Activated CD8-positive, alpha-beta T cell treated with anti-CD3 and anti-CD28 coated beads for 36 hours (primary cell): ENCODE data around the gene NRG3. TPM values are rescaled to one million over a fixed set of nuclear protein-coding genes. Genes with fewer than 3 reads are reported as not detected.
"Not testable (repeated sequence)": the region's sequence is repeated elsewhere in the genome, so short reads cannot be mapped to it uniquely, and the experiment has no call there.

Experiments used
- ATAC-seq: fragments of 200-7000 bp; cut with Tn5 transposase; one replicate; pipeline ENCODE4 v1.10.0; 2021; ENCODE audit warnings: mild to moderate bottlenecking, moderate library complexity
- CTCF ChIA-PET: fragments of 350-600 bp; sonication (Branson Sonifier 250); formaldehyde crosslinking; loops from one replicate; lab custom pipeline; 2021; ENCODE audit warnings: antibody characterized with exemption; lab: Charles Lee
- POLR2A ChIA-PET: fragments of 350-600 bp; sonication (Branson Sonifier 250); formaldehyde crosslinking; loops from one replicate; lab custom pipeline; 2021; ENCODE audit warnings: antibody characterized with exemption; lab: Charles Lee
- DNase-seq: peaks from one replicate; pipeline ENCODE4 v3.0.0-alpha.2; 2020
- H3K27ac Mint-ChIP-seq: one replicate; pipeline ENCODE4 v1.8.0; 2021; ENCODE audit warnings: mild to moderate bottlenecking, mixed read lengths
- H3K27me3 Mint-ChIP-seq: one replicate; pipeline ENCODE4 v1.8.0; 2021; ENCODE audit warnings: mixed read lengths
- H3K36me3 Mint-ChIP-seq: one replicate; pipeline ENCODE4 v1.8.0; 2021; ENCODE audit warnings: low read depth, mixed read lengths
- H3K4me1 Mint-ChIP-seq: one replicate; pipeline ENCODE4 v1.8.0; 2021; ENCODE audit warnings: low read depth, mixed read lengths
- H3K4me3 Mint-ChIP-seq: one replicate; pipeline ENCODE4 v1.8.0; 2021; ENCODE audit warnings: mild to moderate bottlenecking, moderate library complexity, mixed read lengths
- H3K9me3 Mint-ChIP-seq: one replicate; pipeline ENCODE4 v1.8.0; 2021; ENCODE audit warnings: mixed read lengths
- CTCF ChIP-seq: fragments of 200-600 bp; IDR thresholded peaks from one replicate; pipeline ENCODE4 v1.8.0; 2022; ENCODE audit warnings: antibody characterized with exemption, mild to moderate bottlenecking
- intact Hi-C: fragments of 100-400 bp; cut with micrococcal nuclease; formaldehyde crosslinking; loops from one replicate; pipeline ENCODE4 v1.10.0; 2022
- total RNA-seq, 2 experiments: library from RNA; stranded (reverse); gene quantifications; one replicate each; pipeline ENCODE4 v1.2.3, GENCODE V29; 2021

Gene NRG3
- total RNA-seq, 2 experiments from 2014 or later: not detected

GRCh38 chr10:82041018-82041417, 166.0 kb downstream of the NRG3 start:
- CTCF ChIA-PET: no interaction called here
- Mint-ChIP-seq H3K4me3 (no peak overlapping the region), H3K27ac (no peak overlapping the region), H3K27me3 (no peaks in the 10 kb centered on the region), H3K4me1 (no peaks in the 10 kb centered on the region), H3K36me3 (no peaks in the 10 kb centered on the region), H3K9me3 (peaks cover 2% of the 10 kb centered on the region)
- DNase-seq: no peak
- TF ChIP-seq CTCF: no peak
- no peak for ATAC-seq
- intact Hi-C loops: no loop called here
- POLR2A ChIA-PET: no interaction called here

- H3K4me3 Mint-ChIP-seq: no peak overlapping the region
- H3K36me3 Mint-ChIP-seq: no peaks in the 10 kb centered on the region
- DNase-seq: no peak
- ChIA-PET CTCF (no interaction called here), POLR2A (no interaction called here)
- no peaks in the 10 kb centered on the region for H3K4me1 Mint-ChIP-seq
- no peaks in the 10 kb centered on the region for H3K27me3 Mint-ChIP-seq
- peaks cover 5% of the 10 kb centered on the region for H3K9me3 Mint-ChIP-seq
- no peak for ATAC-seq
- no peak overlapping the region for H3K27ac Mint-ChIP-seq
- intact Hi-C loops: no loop called here
- TF ChIP-seq CTCF: no peak
Observed at GRCh38 chr10:82056391-82056790, 181.4 kb downstream of the NRG3 start.

- H3K36me3 Mint-ChIP-seq, intact Hi-C loops, ATAC-seq, H3K4me1 Mint-ChIP-seq, CTCF ChIA-PET, H3K27ac Mint-ChIP-seq, POLR2A ChIA-PET, H3K27me3 Mint-ChIP-seq, H3K4me3 Mint-ChIP-seq, H3K9me3 Mint-ChIP-seq, DNase-seq: not testable (repeated sequence)
Observed at GRCh38 chr10:82067192-82067591, 192.2 kb downstream of the NRG3 start.

GRCh38 chr10:82068501-82068900, 193.5 kb downstream of the NRG3 start:
- intact Hi-C loops: no loop called here
- ATAC-seq: no peak
- H3K36me3 Mint-ChIP-seq: no peaks in the 10 kb centered on the region
- no peak for TF ChIP-seq CTCF
- DNase-seq: no peak
- peaks cover 8% of the 10 kb centered on the region for H3K9me3 Mint-ChIP-seq
- no peaks in the 10 kb centered on the region for H3K27me3 Mint-ChIP-seq
- ChIA-PET POLR2A (no interaction called here), CTCF (no interaction called here)
- no peaks in the 10 kb centered on the region for H3K4me1 Mint-ChIP-seq
- no peak overlapping the region for H3K27ac Mint-ChIP-seq
- no peak overlapping the region for H3K4me3 Mint-ChIP-seq

GRCh38 chr10:82071231-82071630, 196.2 kb downstream of the NRG3 start:
- H3K4me1 Mint-ChIP-seq: no peaks in the 10 kb centered on the region
- no peaks in the 10 kb centered on the region for H3K27me3 Mint-ChIP-seq
- TF ChIP-seq CTCF: no peak
- no peak overlapping the region for H3K27ac Mint-ChIP-seq
- no peaks in the 10 kb centered on the region for H3K36me3 Mint-ChIP-seq
- CTCF ChIA-PET: no interaction called here
- POLR2A ChIA-PET: no interaction called here
- intact Hi-C loops: no loop called here
- DNase-seq: no peak
- H3K9me3 Mint-ChIP-seq: peaks cover 7% of the 10 kb centered on the region
- ATAC-seq: no peak
- H3K4me3 Mint-ChIP-seq: no peak overlapping the region

- Mint-ChIP-seq H3K9me3 (peaks cover 9% of the 10 kb centered on the region), H3K36me3 (no peaks in the 10 kb centered on the region), H3K4me1 (no peaks in the 10 kb centered on the region), H3K4me3 (no peak overlapping the region), H3K27me3 (no peaks in the 10 kb centered on the region), H3K27ac (no peak overlapping the region)
- ATAC-seq (no peak), DNase-seq (no peak)
- no peak for TF ChIP-seq CTCF
- POLR2A ChIA-PET: no interaction called here
- intact Hi-C loops: no loop called here
- CTCF ChIA-PET: no interaction called here
Observed at GRCh38 chr10:82072124-82072523, 197.1 kb downstream of the NRG3 start.
